Activated CD8-positive, alpha-beta memory T cell treated with anti-CD3 and anti-CD28 coated beads, Interleukin-2, amount 10 ng/mL, durations not matched to agents 7 days and 5 days (primary cell): ENCODE measurements around the gene CASQ1. TPM values are rescaled to one million over a fixed set of nuclear protein-coding genes. Genes with fewer than 3 reads are reported as not detected.

Experiments
- ATAC-seq: fragments of 150-1000 bp; cut with Tn5 transposase; one replicate; pipeline ENCODE4 v1.10.0; 2021; ENCODE audit warnings: moderate library complexity
- CTCF ChIA-PET: fragments of 350-600 bp; sonication (Branson Sonifier 250); formaldehyde crosslinking; loops from one replicate; lab custom pipeline; 2021; ENCODE audit warnings: antibody characterized with exemption; lab: Charles Lee
- DNase-seq: peaks from one replicate; pipeline ENCODE4 v3.0.0-alpha.2; 2020
- H3K27ac Mint-ChIP-seq: one replicate; pipeline ENCODE4 v1.8.0; 2021; ENCODE audit warnings: mild to moderate bottlenecking, mixed read lengths
- H3K27me3 Mint-ChIP-seq: one replicate; pipeline ENCODE4 v1.8.0; 2021; ENCODE audit warnings: mixed read lengths
- H3K36me3 Mint-ChIP-seq: one replicate; pipeline ENCODE4 v1.8.0; 2021; ENCODE audit warnings: mild to moderate bottlenecking, mixed read lengths
- H3K4me1 Mint-ChIP-seq: one replicate; pipeline ENCODE4 v1.8.0; 2021; ENCODE audit warnings: mixed read lengths
- H3K4me3 Mint-ChIP-seq: one replicate; pipeline ENCODE4 v1.8.0; 2021; ENCODE audit warnings: mild to moderate bottlenecking, moderate library complexity, mixed read lengths
- H3K9me3 Mint-ChIP-seq: one replicate; pipeline ENCODE4 v1.8.0; 2022; ENCODE audit warnings: low read depth, mixed read lengths
- total RNA-seq, 2 experiments: library from RNA; stranded (reverse); gene quantifications; one replicate each; pipeline ENCODE4 v1.2.3, GENCODE V29; 2021

CASQ1 gene
- total RNA-seq, result under 1 TPM in 1 of 2 experiments, not detected in 1; 0.68 TPM

DNA sequence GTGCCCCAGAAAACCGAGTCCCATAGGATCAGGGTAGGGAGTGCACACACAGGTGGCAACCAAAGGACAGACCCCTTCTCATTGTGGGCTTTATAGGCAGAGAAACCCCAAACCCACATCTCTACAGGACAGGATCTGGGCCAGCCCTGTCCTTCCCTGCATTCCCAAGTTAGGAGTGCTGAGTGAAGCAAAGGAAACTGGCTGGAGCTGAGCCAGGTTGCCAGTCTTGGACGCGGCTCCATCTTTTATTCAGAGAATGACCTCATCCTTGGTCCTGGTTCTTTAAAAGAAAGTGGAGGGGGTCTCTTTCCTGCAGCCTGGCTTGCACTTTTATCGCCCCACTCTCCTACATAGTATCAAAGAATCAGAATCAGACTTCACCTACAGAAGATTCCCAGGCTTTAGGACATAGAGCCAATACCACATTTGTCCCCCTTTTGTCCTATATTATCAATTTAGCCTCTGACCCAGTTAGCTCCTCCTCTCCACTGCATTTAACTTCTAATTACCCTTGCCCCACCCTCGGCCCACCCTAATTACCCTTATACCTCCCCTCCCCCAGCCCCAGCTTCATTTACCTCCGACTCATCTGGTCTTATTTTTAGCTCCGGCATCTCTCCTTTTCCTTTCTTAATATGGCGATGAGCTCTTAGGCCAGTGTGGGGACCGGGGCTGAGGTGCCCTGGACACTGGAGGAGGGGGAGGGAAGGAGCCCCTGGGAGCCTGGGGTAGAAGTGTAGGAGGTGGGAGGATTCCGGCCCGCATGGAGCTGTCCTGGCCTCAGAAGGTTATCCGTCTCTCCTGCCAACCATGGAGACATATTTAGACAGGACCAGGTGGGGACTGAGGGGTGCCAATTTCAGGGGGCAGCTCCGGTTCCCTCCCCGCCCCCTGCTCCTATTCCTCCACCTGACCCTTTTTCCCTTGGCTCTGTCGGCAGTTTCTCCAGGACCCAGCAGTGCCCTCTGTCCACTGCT is at the start of gene CASQ1:
Gene CASQ1, plus strand, starts transcription at position 927 of the 977 bp plus-strand sequence. CDS start 177 bp downstream, outside the sequence.
- CTCF ChIA-PET, result interaction anchor here (1.1 to 5.8 kb wide), 6 partner anchors 20 to 102 kb away, joined by 3 to 64 read pairs (median 4); no protein-coding TSS in a partner anchor
- ATAC-seq (no peak), DNase-seq (no peak)
- Mint-ChIP-seq H3K9me3 (no peaks in the 10 kb centered on the region), H3K4me1 (no peaks in the 10 kb centered on the region), H3K27me3 (peaks cover 3% of the 10 kb centered on the region), H3K27ac (no peak within 1 kb of the TSS), H3K4me3 (no peak within 1 kb of the TSS), H3K36me3 (no peaks in the 10 kb centered on the region)

DNA sequence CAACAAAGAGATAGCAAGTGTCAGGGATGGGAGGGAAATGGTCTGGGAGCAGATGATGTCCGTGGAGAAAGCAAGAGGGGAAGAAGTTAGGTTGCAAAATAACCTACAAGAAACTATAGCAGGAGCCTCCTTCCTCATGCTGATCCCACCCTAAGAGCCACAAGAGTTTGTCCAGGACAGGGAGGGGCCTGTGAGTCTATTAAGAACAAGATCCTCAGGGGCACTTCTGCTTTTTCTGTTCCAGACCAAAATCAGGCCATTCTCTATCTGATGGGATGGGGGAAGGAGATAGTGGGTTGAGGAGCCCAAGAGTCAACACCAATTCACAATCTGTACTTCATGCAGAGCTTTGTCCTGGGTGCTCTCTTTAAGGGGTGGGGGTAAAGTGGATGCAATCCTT is 46.7 kb upstream of the CASQ1 start:
- H3K27me3 Mint-ChIP-seq, result peaks cover 34% of the 10 kb centered on the region
- no peaks in the 10 kb centered on the region for H3K9me3 Mint-ChIP-seq
- no peak overlapping the region for H3K4me3 Mint-ChIP-seq
- ATAC-seq (no peak), DNase-seq (no peak)
- H3K27ac Mint-ChIP-seq, result no peak overlapping the region
- H3K36me3 Mint-ChIP-seq, result no peaks in the 10 kb centered on the region
- no peaks in the 10 kb centered on the region for H3K4me1 Mint-ChIP-seq
- CTCF ChIA-PET, result no interaction called here

DNA sequence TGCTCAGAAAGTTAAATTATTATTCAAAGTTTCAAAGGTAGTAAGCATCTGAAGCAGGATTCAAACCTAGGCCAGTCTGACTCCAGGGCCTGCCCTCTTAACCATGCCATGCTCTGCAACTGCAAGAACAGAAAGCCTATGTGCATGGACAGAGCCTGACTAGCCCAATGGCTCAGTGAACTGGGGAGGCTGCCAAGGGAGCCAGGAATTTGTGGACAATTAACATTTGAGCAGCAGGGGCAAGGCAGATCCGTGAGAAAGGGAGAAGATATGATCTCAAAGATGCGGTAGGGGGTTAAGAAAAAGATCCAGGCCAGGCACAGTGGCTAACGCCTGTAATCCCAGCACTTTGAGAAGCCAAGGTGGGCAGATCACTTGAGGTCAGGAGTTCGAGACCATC is 45.5 kb upstream of the CASQ1 start:
- no peak overlapping the region for H3K27ac Mint-ChIP-seq
- H3K9me3 Mint-ChIP-seq, result no peaks in the 10 kb centered on the region
- H3K4me3 Mint-ChIP-seq, result no peak overlapping the region
- no peaks in the 10 kb centered on the region for H3K4me1 Mint-ChIP-seq
- DNase-seq (no peak), ATAC-seq (no peak)
- CTCF ChIA-PET, result no interaction called here
- peaks cover 37% of the 10 kb centered on the region for H3K27me3 Mint-ChIP-seq
- no peaks in the 10 kb centered on the region for H3K36me3 Mint-ChIP-seq

DNA sequence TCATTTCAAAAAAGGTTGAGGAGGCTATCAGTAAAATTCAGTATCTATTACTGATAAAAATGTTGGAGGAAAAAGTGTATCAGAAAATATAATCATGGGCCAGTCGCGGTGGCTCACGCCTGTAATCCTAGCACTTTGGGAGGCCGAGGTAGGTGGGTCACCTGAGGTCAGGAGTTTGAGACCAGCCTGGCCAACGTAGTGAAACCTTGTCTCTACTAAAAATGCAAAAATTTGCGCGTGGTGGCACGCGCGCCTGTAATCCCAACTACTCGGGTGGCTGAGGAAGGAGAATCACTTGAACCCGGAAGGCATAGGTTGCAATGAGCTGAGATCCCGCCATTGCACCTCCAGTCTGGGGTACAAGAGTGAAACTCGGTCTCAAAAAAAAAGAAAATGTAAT is 44.3 kb upstream of the CASQ1 start:
- no peaks in the 10 kb centered on the region for H3K4me1 Mint-ChIP-seq
- ATAC-seq (no peak), DNase-seq (no peak)
- no peaks in the 10 kb centered on the region for H3K36me3 Mint-ChIP-seq
- CTCF ChIA-PET, result no interaction called here
- H3K27ac Mint-ChIP-seq, result no peak overlapping the region
- H3K4me3 Mint-ChIP-seq, result no peak overlapping the region
- H3K27me3 Mint-ChIP-seq, result peaks cover 36% of the 10 kb centered on the region
- no peaks in the 10 kb centered on the region for H3K9me3 Mint-ChIP-seq

DNA sequence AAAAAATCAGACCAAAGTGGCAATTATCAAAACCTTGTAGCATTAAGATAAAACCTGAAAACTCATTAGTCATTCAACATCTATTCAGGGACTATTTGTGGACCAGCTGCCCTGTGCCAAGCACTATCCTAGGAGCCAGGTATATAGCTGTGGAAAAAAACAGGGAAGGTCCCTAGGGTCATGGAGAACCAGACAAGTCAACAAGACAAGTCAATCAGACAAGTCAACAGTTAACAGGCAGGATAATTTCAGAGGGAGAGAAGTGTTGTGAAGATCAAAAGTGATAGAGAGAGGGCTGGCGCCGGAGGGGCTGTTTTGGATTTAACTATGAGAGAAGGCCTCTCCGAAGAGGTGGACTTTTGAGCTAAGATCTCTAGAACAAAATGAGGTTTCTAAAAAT is 42.3 kb upstream of the CASQ1 start:
- DNase-seq (no peak), ATAC-seq (no peak)
- CTCF ChIA-PET, result interaction anchor here (0.7 to 1.5 kb wide), 3 partner anchors 30 to 46 kb away, joined by 3 to 4 read pairs (median 3); no protein-coding TSS in a partner anchor
- Mint-ChIP-seq H3K27me3 (peaks cover 29% of the 10 kb centered on the region), H3K4me3 (no peak overlapping the region), H3K4me1 (no peaks in the 10 kb centered on the region), H3K9me3 (no peaks in the 10 kb centered on the region), H3K36me3 (no peaks in the 10 kb centered on the region), H3K27ac (no peak overlapping the region)

DNA sequence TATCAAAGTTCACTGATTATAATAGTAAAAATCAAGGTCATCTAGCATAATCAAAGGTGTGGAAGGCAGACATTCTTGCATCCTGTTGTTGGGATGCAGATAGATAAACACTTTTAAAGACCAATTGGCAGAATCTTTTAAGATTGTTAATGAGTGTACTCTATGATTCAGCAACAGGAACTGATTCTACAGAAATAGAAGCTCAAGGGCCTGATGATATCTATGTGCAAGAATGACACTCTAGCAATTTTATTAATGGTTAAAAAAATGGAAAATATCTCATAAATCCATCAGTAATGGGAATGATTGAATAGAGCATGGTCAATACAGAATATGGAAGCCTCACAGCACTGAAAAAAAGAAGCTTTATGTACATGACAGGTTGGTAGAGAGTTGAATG is 41.1 kb upstream of the CASQ1 start:
- Mint-ChIP-seq H3K9me3 (no peaks in the 10 kb centered on the region), H3K27me3 (peaks cover 21% of the 10 kb centered on the region), H3K36me3 (no peaks in the 10 kb centered on the region), H3K4me1 (no peaks in the 10 kb centered on the region), H3K27ac (no peak overlapping the region), H3K4me3 (no peak overlapping the region)
- ATAC-seq (no peak), DNase-seq (no peak)
- CTCF ChIA-PET, result interaction anchor here (1.5 kb wide), 1 partner anchor 44 kb away, joined by 3 read pairs; no protein-coding TSS in a partner anchor

DNA sequence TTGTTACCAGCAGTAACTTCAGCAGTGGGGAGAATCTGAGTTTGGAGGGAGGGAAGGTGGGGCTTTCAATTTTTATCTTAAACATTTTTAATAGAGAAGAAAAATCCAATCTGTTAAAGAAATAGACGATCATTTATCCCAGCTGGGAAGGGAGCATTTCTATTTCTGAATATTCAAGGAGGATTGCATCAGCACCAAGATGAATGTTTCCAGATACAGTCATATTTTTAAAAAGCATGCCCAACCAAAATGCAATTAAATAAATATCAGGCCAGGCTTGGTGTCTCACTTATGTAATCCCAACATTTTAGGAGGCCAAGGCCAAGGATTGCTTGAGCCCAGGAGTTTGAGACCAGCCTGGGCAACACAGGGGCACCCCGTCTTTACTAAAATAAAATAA is 40.7 kb upstream of the CASQ1 start:
- DNase-seq (no peak), ATAC-seq (no peak)
- Mint-ChIP-seq H3K36me3 (no peaks in the 10 kb centered on the region), H3K4me1 (no peaks in the 10 kb centered on the region), H3K9me3 (no peaks in the 10 kb centered on the region), H3K4me3 (no peak overlapping the region), H3K27ac (no peak overlapping the region), H3K27me3 (peaks cover 17% of the 10 kb centered on the region)
- CTCF ChIA-PET, result no interaction called here

DNA sequence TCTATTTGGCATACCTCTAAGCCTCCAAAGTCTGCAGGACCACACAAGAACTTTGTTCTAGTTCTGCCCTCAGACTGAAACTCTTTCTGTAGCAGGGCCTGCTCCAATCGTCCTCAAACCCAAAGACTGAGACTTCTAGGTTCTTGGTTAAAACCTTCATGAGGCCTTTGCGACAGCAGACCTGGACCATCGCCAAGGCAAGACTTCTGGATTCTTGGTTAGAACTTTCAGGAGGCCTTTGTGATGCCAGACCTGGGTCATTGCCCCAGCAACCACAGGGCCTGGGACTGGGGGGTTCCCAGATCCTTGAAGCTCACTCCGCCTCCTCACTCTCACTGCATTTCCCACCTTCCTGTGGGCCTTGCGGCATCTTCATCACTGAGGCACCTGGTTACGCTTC is 39.1 kb upstream of the CASQ1 start, which contains the start of gene ATP1A4:
Gene ATP1A4, plus strand, starts transcription at position 301 of the 400 bp plus-strand sequence. CDS start 438 bp downstream, outside the sequence.
- H3K27ac Mint-ChIP-seq, result no peak within 1 kb of the TSS
- CTCF ChIA-PET, result no interaction called here
- peaks cover 24% of the 10 kb centered on the region for H3K27me3 Mint-ChIP-seq

DNA sequence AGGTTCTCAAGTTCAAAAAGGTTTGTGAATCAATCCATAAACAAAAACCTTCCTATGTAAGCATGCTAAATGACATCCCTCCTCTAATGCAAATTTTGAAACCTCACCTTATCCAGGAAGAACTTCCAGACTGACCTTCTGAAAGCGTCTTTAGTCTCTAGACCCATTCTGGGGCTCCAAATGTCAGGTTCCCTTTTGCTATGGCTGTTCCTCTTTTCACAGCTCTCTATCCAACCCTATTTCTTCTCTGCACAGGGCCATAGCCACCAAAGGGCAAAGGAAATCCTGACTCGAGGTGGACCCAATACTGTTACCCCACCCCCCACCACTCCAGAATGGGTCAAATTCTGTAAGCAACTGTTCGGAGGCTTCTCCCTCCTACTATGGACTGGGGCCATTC is 35.6 kb upstream of the CASQ1 start:
- CTCF ChIA-PET, result no interaction called here
- DNase-seq, result no peak
- no peaks in the 10 kb centered on the region for H3K9me3 Mint-ChIP-seq

More for the DNA sequence above, 39.1 kb upstream of the CASQ1 start, which contains the start of gene ATP1A4:
- Mint-ChIP-seq H3K9me3 (no peaks in the 10 kb centered on the region), H3K4me1 (no peaks in the 10 kb centered on the region), H3K4me3 (no peak within 1 kb of the TSS), H3K36me3 (no peaks in the 10 kb centered on the region)
- no peak for DNase-seq
- ATAC-seq, result no peak

DNA sequence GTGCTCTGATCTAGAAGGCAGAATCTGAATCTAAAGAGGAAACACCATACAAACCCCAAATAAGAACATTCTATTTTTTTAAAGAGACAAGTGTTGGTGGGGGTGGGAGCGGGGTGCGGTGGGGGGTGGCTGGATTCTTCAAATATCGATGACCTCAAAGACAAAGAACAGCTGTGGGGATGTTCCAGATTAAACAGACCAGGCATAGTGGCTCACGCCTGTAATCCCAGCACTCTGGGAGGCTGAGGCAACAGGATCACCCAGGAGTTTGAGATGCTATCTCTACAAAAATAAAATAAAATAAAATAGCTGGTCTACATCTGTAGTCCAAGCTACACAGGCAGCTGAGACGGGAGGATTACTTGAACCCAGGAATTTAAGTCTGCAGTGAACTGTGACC is 34.0 kb upstream of the CASQ1 start:
- H3K36me3 Mint-ChIP-seq, result no peaks in the 10 kb centered on the region
- H3K4me1 Mint-ChIP-seq, result no peaks in the 10 kb centered on the region
- DNase-seq (no peak), ATAC-seq (no peak)
- H3K27ac Mint-ChIP-seq, result no peak overlapping the region
- no peak overlapping the region for H3K4me3 Mint-ChIP-seq
- H3K27me3 Mint-ChIP-seq, result peaks cover 31% of the 10 kb centered on the region
- CTCF ChIA-PET, result interaction anchor here (0.9 kb wide), 1 partner anchor 149 kb away, joined by 3 read pairs; no protein-coding TSS in a partner anchor
- no peaks in the 10 kb centered on the region for H3K9me3 Mint-ChIP-seq

More for the DNA sequence above, 35.6 kb upstream of the CASQ1 start:
- Mint-ChIP-seq H3K27ac (no peak overlapping the region), H3K4me3 (no peak overlapping the region), H3K36me3 (no peaks in the 10 kb centered on the region), H3K27me3 (peaks cover 34% of the 10 kb centered on the region), H3K4me1 (no peaks in the 10 kb centered on the region)
- ATAC-seq, result no peak

DNA sequence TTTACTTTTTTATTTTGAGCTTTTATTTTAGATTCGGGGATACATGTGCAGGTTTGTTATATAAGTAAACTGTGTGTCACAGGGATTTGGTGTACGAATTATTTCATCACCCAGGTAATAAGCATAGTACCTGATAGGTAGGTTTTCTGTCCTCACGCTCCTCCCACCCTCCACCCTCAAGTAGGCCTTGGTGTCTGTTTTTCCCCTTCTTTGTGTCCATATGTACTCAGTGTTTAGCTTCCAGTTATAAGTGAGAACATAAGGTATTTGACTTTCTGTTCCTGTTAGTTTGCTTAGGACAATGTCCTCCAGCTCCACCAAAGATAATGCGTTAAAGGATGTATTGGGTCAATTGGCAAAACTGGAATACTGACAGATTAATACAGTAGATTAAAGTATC is 33.2 kb upstream of the CASQ1 start:
- ATAC-seq (no peak), DNase-seq (no peak)
- Mint-ChIP-seq H3K27me3 (peaks cover 34% of the 10 kb centered on the region), H3K9me3 (no peaks in the 10 kb centered on the region), H3K27ac (no peak overlapping the region), H3K36me3 (no peaks in the 10 kb centered on the region), H3K4me3 (no peak overlapping the region), H3K4me1 (peaks cover 4% of the 10 kb centered on the region)
- CTCF ChIA-PET, result interaction anchor here (0.8 kb wide), 1 partner anchor 56 kb away, joined by 3 read pairs; no protein-coding TSS in a partner anchor

DNA sequence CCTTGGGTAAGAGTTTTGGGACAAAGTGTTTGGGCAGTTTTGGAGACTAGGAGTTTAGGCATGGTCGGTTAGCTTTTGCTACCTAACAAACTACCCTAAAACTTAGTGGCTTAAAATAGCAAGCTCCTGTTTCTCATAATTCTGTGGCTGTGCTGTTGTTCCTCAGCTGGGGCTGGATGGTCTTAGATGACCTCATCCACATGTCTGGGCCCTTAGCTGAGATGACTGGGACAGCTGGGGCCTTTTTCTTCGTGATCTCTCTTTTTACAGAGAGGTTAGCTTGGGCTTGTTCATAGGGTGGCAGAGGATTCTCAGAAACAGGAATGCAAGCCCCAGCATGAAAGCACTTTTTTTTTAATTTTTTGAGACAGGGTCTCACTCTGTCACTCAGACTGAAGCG is 32.3 kb upstream of the CASQ1 start:
- Mint-ChIP-seq H3K4me3 (no peak overlapping the region), H3K27me3 (peaks cover 32% of the 10 kb centered on the region), H3K36me3 (no peaks in the 10 kb centered on the region), H3K27ac (no peak overlapping the region), H3K9me3 (no peaks in the 10 kb centered on the region), H3K4me1 (peaks cover 5% of the 10 kb centered on the region)
- CTCF ChIA-PET, result interaction anchor here (1.4 kb wide), 1 partner anchor 150 kb away, joined by 3 read pairs; no protein-coding TSS in a partner anchor
- no peak for ATAC-seq
- DNase-seq, result no peak

DNA sequence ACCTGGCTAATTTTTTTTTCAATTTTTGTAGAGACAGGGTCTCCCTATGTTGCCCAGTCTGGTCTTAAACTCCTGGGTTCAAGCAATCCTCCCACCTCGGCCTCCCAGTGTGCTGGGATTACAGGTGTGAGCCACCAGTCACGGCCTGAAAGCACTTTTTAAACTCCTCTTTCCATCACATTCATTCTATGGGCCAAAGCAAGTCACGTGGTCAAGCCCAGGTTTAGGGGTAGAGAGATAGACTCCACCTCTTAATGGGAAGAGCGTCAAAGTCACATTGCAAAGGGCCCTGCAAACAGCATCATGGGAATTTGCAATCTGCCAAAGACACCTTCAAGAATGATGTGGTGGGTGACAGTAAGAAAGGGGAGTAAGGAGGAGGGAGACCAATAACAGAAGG is 31.8 kb upstream of the CASQ1 start:
- Mint-ChIP-seq H3K27ac (no peak overlapping the region), H3K27me3 (peaks cover 34% of the 10 kb centered on the region), H3K4me1 (peaks cover 8% of the 10 kb centered on the region), H3K9me3 (no peaks in the 10 kb centered on the region), H3K36me3 (no peaks in the 10 kb centered on the region), H3K4me3 (no peak overlapping the region)
- CTCF ChIA-PET, result interaction anchor here (1.4 kb wide), 1 partner anchor 151 kb away, joined by 3 read pairs; no protein-coding TSS in a partner anchor
- ATAC-seq (no peak), DNase-seq (no peak)
